Measurements from ENCODE around the gene NRG4.

- TF ChIP-seq, protein P1, sequence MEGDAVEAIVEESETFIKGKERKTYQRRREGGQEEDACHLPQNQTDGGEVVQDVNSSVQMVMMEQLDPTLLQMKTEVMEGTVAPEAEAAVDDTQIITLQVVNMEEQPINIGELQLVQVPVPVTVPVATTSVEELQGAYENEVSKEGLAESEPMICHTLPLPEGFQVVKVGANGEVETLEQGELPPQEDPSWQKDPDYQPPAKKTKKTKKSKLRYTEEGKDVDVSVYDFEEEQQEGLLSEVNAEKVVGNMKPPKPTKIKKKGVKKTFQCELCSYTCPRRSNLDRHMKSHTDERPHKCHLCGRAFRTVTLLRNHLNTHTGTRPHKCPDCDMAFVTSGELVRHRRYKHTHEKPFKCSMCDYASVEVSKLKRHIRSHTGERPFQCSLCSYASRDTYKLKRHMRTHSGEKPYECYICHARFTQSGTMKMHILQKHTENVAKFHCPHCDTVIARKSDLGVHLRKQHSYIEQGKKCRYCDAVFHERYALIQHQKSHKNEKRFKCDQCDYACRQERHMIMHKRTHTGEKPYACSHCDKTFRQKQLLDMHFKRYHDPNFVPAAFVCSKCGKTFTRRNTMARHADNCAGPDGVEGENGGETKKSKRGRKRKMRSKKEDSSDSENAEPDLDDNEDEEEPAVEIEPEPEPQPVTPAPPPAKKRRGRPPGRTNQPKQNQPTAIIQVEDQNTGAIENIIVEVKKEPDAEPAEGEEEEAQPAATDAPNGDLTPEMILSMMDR (IDR thresholded peaks at IDR 0.05) = no peak
- TF ChIP-seq POLR2A (IDR thresholded peaks at IDR 0.05) = no peak
These were observed 21.9 kb upstream of the NRG4 start for GRCh38 chr15:76034111-76034510.
